ENCODE measurements around the gene NACC2. TPM values are rescaled to one million over a fixed set of nuclear protein-coding genes. Genes with fewer than 3 reads are reported as not detected.

NACC2 gene
- total RNA-seq, 1 donor from 2014 or later, result 34.0 TPM

DNA sequence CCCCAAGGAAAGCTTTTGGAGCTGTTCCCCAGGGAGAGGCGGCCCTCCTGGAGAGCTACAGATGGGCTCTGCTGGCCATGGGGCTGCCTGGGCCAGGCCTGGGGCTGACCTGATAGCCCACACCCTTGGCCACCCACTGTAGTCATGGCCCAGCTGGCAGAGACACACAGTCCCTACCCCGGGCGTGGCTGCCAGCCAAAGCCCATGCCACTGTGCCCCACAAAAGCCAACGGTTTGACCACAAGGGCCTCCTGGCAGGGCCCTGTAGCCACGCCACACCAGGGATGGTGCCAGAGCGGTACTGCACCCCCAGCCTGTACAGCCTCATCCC is 15.2 kb downstream of the NACC2 start:
- no peak for TF ChIP-seq EZH2 (IDR thresholded peaks at IDR 0.05; ENCODE audit: insufficient read depth, low read length)
- TF ChIP-seq, protein P1, sequence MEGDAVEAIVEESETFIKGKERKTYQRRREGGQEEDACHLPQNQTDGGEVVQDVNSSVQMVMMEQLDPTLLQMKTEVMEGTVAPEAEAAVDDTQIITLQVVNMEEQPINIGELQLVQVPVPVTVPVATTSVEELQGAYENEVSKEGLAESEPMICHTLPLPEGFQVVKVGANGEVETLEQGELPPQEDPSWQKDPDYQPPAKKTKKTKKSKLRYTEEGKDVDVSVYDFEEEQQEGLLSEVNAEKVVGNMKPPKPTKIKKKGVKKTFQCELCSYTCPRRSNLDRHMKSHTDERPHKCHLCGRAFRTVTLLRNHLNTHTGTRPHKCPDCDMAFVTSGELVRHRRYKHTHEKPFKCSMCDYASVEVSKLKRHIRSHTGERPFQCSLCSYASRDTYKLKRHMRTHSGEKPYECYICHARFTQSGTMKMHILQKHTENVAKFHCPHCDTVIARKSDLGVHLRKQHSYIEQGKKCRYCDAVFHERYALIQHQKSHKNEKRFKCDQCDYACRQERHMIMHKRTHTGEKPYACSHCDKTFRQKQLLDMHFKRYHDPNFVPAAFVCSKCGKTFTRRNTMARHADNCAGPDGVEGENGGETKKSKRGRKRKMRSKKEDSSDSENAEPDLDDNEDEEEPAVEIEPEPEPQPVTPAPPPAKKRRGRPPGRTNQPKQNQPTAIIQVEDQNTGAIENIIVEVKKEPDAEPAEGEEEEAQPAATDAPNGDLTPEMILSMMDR (IDR thresholded peaks at IDR 0.05; ENCODE audit: insufficient read depth, low read depth, low read length), result no peak
- H3K27ac ChIP-seq (ENCODE audit: low read depth, low read length), result no peak overlapping the region
- FAIRE-seq, result no peak

DNA sequence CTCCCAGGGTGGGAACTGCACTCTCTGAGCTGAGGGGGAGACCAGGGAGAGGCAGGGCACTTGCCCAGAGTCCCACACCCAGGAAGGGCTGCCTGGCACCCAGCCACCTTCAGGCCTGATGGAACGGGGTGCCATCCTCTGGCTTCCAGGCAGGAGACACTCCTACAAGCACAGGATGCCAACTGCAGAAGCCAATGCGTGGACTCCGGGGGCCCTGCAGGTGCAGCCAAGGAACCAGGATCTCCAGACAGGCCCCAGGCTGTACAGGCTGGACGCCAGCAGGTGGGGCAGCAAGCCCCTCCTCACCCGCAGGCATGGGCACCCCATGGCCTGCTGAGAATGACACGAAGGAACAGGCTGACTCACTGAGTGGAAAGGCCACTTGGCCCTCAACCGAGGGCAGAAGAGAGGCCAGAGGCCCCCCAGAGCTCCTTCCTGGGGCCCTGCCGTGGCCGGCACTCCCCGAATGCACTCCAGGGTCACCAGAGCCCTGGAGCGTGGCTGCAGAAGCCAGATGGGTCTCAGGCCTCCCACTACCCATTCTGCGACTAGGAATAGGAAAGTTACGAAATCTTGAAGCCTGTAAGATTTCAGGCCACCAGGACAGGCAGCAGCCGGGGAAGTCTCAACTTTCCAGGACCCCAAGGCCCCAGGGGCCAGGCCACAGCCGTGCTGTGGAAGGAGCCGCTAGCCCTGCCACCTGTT is 15.7 kb downstream of the NACC2 start:
- Mint-ChIP-seq H3K27me3 (ENCODE audit: low read depth, unreplicated experiment) (no peaks in the 10 kb centered on the region), H3K9me3 (ENCODE audit: unreplicated experiment) (no peaks in the 10 kb centered on the region), H3K27ac (ENCODE audit: unreplicated experiment) (no peak overlapping the region), H3K4me1 (ENCODE audit: low read depth, unreplicated experiment) (no peaks in the 10 kb centered on the region), H3K4me3 (ENCODE audit: unreplicated experiment) (no peak overlapping the region), H3K36me3 (ENCODE audit: low read depth, unreplicated experiment) (peaks cover 9% of the 10 kb centered on the region)
- Histone ChIP-seq H3K79me2 (ENCODE audit: insufficient read depth, low read length) (peaks cover 90% of the 10 kb centered on the region), H3K9me3 (ENCODE audit: insufficient read depth, low read depth, low read length) (no peaks in the 10 kb centered on the region), H3K27ac (ENCODE audit: low read depth, low read length) (no peak overlapping the region), H2AFZ (ENCODE audit: low read depth, low read length) (no peak overlapping the region), H3K9ac (ENCODE audit: low read length) (no peak overlapping the region), H3K4me2 (ENCODE audit: low read length) (no peak overlapping the region), H3K27me3 (ENCODE audit: insufficient read depth, low read length) (no peaks in the 10 kb centered on the region), H3K4me1 (ENCODE audit: insufficient read depth, low read length) (peaks cover 2% of the 10 kb centered on the region), H3K36me3 (ENCODE audit: insufficient read depth, low read length) (no peaks in the 10 kb centered on the region), H3K4me3 (ENCODE audit: insufficient read depth, low read depth, low read length) (no peak overlapping the region), H4K20me1 (ENCODE audit: insufficient read depth, low read length) (peaks cover 93% of the 10 kb centered on the region)
- DNase-seq (ENCODE audit: low read depth), result no peak
- FAIRE-seq, result no peak
- no peak for TF ChIP-seq EZH2 (IDR thresholded peaks at IDR 0.05; ENCODE audit: insufficient read depth, low read length)
- TF ChIP-seq, protein P1 (IDR thresholded peaks at IDR 0.05; ENCODE audit: insufficient read depth, low read depth, low read length), result no peak

More for the DNA sequence above, 15.2 kb downstream of the NACC2 start:
- Mint-ChIP-seq H3K27me3 (ENCODE audit: low read depth, unreplicated experiment) (no peaks in the 10 kb centered on the region), H3K36me3 (ENCODE audit: low read depth, unreplicated experiment) (peaks cover 7% of the 10 kb centered on the region), H3K4me3 (ENCODE audit: unreplicated experiment) (no peak overlapping the region), H3K9me3 (ENCODE audit: unreplicated experiment) (no peaks in the 10 kb centered on the region), H3K27ac (ENCODE audit: unreplicated experiment) (no peak overlapping the region), H3K4me1 (ENCODE audit: low read depth, unreplicated experiment) (no peaks in the 10 kb centered on the region)
- DNase-seq (ENCODE audit: low read depth), result no peak
- peaks cover 93% of the 10 kb centered on the region for H4K20me1 ChIP-seq (ENCODE audit: insufficient read depth, low read length)
- no peak overlapping the region for H3K9ac ChIP-seq (ENCODE audit: low read length)
- H3K36me3 ChIP-seq (ENCODE audit: insufficient read depth, low read length), result no peaks in the 10 kb centered on the region
- peaks cover 2% of the 10 kb centered on the region for H3K4me1 ChIP-seq (ENCODE audit: insufficient read depth, low read length)
- no peak overlapping the region for H3K4me3 ChIP-seq (ENCODE audit: insufficient read depth, low read depth, low read length)
- H3K27me3 ChIP-seq (ENCODE audit: insufficient read depth, low read length), result no peaks in the 10 kb centered on the region
- no peak overlapping the region for H3K4me2 ChIP-seq (ENCODE audit: low read length)
- H3K79me2 ChIP-seq (ENCODE audit: insufficient read depth, low read length), result peaks cover 90% of the 10 kb centered on the region
- no peaks in the 10 kb centered on the region for H3K9me3 ChIP-seq (ENCODE audit: insufficient read depth, low read depth, low read length)
- no peak overlapping the region for H2AFZ ChIP-seq (ENCODE audit: low read depth, low read length)

DNA sequence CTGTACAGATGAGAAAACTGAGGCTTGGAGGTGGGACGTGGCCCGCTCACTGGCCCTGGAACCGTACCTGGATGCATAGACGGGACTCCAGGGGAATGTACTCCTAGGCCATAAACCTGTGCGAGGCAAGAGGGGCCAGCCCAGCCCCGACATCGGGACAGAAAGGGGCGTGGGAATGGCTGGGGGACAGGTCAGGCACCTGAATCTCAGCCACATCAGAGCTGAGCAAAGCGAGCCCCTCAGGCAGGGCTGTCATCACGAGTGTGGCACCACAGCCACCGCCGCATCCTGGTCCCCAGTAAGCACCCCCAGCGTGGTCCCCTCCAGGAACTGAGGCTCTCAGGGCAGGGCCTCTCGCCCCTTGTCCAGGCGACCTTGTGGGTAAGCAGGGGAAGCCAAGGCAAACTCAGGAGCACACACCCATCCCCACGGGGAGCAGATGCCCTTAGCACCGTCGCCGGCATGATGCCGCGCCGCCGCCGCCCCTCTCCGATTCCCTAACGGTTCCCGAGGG is 16.5 kb downstream of the NACC2 start:
- Mint-ChIP-seq H3K27me3 (ENCODE audit: low read depth, unreplicated experiment) (no peaks in the 10 kb centered on the region), H3K27ac (ENCODE audit: unreplicated experiment) (no peak overlapping the region), H3K9me3 (ENCODE audit: unreplicated experiment) (no peaks in the 10 kb centered on the region), H3K36me3 (ENCODE audit: low read depth, unreplicated experiment) (peaks cover 9% of the 10 kb centered on the region), H3K4me1 (ENCODE audit: low read depth, unreplicated experiment) (no peaks in the 10 kb centered on the region), H3K4me3 (ENCODE audit: unreplicated experiment) (no peak overlapping the region)
- Histone ChIP-seq H3K4me3 (ENCODE audit: insufficient read depth, low read depth, low read length) (no peak overlapping the region), H3K4me1 (ENCODE audit: insufficient read depth, low read length) (peaks cover 2% of the 10 kb centered on the region), H3K9me3 (ENCODE audit: insufficient read depth, low read depth, low read length) (no peaks in the 10 kb centered on the region), H3K27me3 (ENCODE audit: insufficient read depth, low read length) (no peaks in the 10 kb centered on the region), H4K20me1 (ENCODE audit: insufficient read depth, low read length) (peaks cover 90% of the 10 kb centered on the region), H3K36me3 (ENCODE audit: insufficient read depth, low read length) (no peaks in the 10 kb centered on the region), H3K4me2 (ENCODE audit: low read length) (no peak overlapping the region), H3K9ac (ENCODE audit: low read length) (no peak overlapping the region), H3K27ac (ENCODE audit: low read depth, low read length) (no peak overlapping the region), H3K79me2 (ENCODE audit: insufficient read depth, low read length) (peaks cover 86% of the 10 kb centered on the region), H2AFZ (ENCODE audit: low read depth, low read length) (no peak overlapping the region)
- DNase-seq (ENCODE audit: low read depth) (no peak), FAIRE-seq (no peak)
- TF ChIP-seq EZH2 (IDR thresholded peaks at IDR 0.05; ENCODE audit: insufficient read depth, low read length), result no peak
- TF ChIP-seq, protein P1 (IDR thresholded peaks at IDR 0.05; ENCODE audit: insufficient read depth, low read depth, low read length), result no peak

All from astrocyte (in vitro differentiated cells and primary cell).